Bronchial smooth muscle cell (primary cell): Measurements from ENCODE around the gene CD164L2. TPM values are rescaled to one million over a fixed set of nuclear protein-coding genes. Genes with fewer than 3 reads are reported as not detected.

Source experiments
- total RNA-seq: library from RNA; depleted of rRNA; stranded (reverse); fragments of >200 nt; gene quantifications from 2 replicates; pipeline ENCODE4 v1.2.1, GENCODE V29; 2014

CD164L2 gene
- not detected in 2 replicates for total RNA-seq

DNA sequence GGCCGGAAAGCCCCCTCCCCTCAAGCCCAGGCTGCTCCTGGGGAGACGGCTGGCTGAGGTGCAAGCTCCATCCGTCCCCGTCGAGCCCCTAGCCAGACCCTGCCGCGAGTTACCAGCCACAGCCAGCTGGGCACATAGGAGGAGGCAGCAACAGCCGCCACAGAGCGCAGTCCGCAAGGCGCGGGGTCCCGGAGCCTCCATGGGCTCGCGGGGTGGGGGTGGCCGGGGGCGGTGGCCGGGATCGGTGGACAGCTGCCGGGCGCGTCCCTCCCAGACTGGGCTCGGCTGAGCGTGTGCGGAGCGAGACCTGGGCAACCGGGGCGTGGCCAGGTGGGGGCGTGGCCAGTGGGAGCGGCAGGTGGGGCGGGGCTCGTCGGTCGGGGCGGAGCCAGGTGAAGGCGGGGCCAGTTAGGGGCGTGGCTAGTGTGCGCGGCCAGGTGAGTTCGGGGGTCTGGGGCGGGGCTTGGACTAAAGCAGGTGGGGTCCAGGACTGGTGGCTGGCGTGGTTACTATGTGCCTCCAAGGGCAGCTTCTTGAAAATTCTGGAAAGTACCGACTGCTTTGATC is at the start of gene CD164L2:
Gene CD164L2, minus strand, starts transcription at position 295 of the 567 bp plus-strand sequence. Its CDS starts 94 bp downstream, at position 201.

DNA sequence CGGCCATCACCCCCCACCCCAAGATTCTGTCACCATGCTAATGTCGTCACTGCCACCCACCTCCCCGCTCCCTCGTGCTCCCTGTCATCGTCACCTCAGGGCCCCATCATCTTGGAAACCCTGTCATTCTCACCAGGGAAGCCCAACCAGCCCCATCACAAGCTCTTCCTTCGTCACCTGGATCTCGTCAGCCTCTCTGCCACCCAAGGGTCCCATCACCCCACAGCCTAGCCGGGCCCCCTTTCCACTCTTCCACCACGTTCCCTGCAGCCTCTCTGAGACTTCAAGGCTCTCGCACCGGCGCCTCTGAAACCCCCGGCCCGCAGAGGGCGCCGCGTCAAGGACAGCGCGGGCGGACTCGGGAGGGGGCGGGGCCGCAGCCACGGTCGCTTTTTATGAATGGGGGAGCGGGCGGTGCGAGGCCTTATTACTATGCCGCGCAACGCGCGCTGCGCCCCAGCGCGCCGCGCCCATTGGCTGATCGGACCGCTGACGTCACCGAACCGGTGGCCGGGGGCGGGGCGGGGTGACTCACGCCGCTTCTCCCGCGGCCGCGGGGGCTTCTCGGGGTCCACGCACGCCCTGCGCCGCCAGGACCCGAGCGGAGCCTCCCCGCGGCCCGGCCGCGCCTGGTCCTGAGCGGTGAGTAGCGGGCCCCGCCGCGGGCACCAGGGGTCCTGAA is 9.1 kb upstream of the CD164L2 start, which contains the start of gene GPR3:
Gene GPR3, plus strand, starts transcription at position 527 of the 682 bp plus-strand sequence. CDS start 1,177 bp downstream, outside the sequence.

DNA sequence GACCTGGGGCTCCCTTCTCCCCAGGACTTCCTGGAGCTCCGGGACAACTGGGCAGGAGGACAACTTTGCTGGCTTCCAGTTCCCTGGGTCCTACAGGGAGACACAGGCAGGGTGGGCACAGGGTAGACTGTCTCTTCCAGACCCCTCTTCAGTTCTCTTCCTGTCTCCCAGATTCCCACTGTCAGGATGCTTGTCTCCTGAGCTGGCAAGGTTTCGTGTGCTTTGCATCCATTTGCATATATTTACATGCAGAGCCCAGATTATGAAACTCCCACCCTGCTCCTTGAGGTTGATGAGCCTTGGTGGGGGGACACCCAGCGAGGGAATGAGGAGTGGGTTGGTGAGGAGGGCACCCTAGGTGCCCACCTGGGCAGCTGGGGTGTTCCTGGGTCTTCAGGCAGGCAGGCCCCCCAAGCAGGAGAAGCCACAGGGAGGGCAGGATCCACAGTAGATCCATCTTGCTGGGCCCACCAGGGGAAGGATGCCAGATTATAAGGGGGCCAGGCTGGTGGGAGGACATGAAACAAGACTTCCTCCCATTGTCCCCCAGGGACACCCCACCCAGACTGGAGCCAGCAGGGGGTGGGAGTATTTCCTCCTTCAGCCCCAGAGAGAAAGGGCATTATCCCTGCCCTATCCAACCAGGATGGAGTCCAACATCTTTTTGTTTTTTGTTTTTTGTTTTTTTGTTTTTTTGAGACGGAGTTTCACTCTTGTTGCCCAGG is 8.6 kb downstream of the CD164L2 start, which contains the start of gene FCN3:
Gene FCN3, minus strand, starts transcription at position 463 of the 725 bp plus-strand sequence. Its CDS starts 6 bp downstream, at position 457.

DNA sequence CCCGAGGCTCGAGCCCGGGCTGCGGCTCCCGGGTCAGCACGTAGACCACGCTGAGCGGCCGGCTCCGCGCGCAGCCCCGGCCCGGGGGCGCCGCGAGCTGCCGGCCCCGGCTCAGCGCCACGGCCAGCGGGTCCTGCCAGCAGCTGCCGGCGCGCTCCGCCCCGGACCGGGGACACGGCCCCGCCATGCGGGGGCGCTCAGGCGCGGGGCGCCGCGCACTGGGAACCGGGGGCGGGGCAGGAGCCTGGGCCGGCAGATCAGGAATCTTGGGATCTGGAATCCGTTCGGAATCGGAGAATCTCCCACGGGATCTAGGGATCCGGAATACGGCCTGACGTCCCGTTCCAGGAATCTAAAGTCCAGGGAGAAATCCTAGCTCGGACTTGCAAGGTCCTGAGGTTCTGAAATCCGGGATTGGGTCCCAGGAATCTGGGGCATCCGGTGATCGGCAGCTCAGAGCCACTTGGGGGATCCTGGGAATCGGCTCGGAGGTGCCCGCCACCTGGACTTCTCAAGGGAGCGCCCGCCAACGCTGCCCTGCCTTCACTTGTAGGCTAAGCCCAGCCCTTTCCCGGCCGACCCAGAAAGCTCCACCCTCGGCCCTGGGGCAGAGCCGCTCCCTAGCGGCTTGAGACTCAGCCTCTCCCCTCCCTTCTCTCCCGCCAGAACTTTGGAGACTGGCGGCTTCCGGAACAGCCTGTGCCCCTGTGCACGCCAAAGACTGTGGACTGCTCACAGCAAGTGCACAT is 16.5 kb downstream of the CD164L2 start, which contains the start of gene MAP3K6:
Gene MAP3K6, minus strand, starts transcription at position 551 of the 749 bp plus-strand sequence. Its CDS starts 364 bp downstream, at position 187.

DNA sequence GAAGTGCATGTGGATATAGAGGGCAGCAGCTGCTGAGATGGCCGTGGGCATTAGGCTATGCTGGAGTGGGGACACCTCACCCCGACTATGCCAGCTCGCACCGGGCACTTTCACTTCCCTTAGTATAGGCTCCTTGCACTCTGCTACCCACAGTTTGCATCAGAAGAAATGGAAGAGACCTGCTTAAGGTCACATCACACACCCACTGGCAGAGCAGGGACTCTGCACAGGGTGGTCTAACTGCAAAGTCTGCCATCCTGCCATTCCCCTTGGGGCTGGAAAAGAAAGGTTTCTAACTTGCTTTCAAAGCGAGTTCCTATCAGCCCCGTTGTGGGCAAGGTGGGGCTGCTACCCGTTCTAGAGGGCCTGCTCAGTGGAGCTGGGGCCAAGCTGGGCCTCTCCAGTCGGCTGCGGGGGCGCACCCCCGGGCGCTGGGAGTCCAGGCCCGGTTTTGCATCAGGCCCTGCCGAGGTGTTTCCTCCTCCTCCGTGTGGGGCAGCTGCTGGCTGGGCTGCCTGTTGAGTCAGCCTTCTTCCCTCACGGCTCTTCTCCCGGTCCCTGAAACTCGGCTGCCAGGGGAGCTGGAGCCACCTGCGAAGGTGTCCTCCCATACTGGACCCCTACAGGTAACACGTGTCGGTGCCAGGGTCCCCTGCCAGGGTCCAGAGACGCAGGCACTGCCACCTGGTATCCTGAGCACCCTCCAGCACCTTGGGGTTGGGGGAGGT is 41.4 kb downstream of the CD164L2 start, which contains the start of gene SYTL1:
Gene SYTL1, plus strand, starts transcription at position 498 of the 728 bp plus-strand sequence. CDS start 3,313 bp downstream, outside the sequence.

Other genes with a start within 250 kb of the CD164L2 start
- gene SLC9A1, start 228.2 kb downstream of the CD164L2 start, total RNA-seq, result 4.4 and 4.6 TPM in 2 replicates
- gene WDTC1, start 148.7 kb downstream of the CD164L2 start, total RNA-seq, result 16.7 and 18.8 TPM in 2 replicates
- 22.3 and 23.3 TPM in 2 replicates for gene TMEM222, start 61.2 kb downstream of the CD164L2 start, total RNA-seq
- 0.32 TPM in 1 of 2 replicates, not detected in the other for gene SYTL1, start 41.3 kb downstream of the CD164L2 start, total RNA-seq
- gene MAP3K6, start 16.4 kb downstream of the CD164L2 start, total RNA-seq, result 15.0 and 15.8 TPM in 2 replicates
- gene FCN3, start 8.5 kb downstream of the CD164L2 start, total RNA-seq, result not detected in 2 replicates
- gene GPR3, start 9.3 kb upstream of the CD164L2 start, total RNA-seq, result 0.09 and 0.16 TPM in 2 replicates
- gene WASF2, start 106.8 kb upstream of the CD164L2 start, total RNA-seq, result 15.8 and 19.2 TPM in 2 replicates
- gene AHDC1, start 220.8 kb upstream of the CD164L2 start, total RNA-seq, result 5.2 and 6.7 TPM in 2 replicates